Left forelimb (tissue), 1 donor: ENCODE data around the gene CAP2.
A peak's percentile ranks its signal among the peaks of the same experiment; 100 is the strongest.
"Not testable (repeated sequence)": the region's sequence is repeated elsewhere in the genome, so short reads cannot be mapped to it uniquely, and the experiment has no call there.

Experiments used
- DNase-seq: peaks from one replicate; pipeline ENCODE4 v3.0.0-alpha.2; 2018; ENCODE audit warnings: low spot score

The CAP2 gene

DNA sequence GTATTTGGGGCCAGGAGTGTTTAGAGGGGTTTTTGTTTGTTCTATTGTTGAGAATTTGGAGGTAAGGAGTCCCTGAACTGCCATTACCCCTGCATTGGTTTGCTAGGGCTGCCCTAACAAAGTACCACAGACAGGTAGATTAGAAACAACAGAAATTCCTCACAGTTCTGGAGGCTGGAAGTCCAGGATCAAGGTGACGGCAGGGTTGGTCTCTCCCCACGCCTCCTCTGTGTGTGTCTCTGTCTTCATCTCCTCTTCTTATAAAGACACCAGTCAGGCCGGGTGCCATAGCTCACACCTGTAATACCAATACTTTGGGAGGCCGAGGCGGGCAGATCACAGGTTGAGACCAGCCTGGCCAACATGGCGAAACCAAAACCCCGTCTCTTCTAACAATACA lies 109.7 kb downstream of the CAP2 start:
- no peak for DNase-seq

DNA sequence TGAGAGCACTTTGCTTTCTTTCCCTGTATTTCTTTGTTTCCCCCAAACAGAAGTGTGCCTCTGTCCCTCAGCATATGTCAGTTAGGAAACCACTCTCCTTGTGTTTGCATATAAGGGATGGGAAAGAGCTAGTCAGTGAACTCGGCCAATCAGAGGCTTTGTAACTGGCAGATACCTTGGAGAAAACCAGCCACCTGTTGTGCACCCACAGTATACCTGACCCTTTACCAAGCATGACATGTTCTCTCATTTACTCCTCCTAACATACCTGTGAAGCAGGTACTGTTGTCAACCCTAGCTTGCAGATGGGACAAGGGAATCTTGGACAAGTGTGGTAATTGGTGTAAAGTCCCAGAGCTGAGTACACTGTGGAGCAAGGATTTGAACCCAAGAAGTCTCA lies 110.6 kb downstream of the CAP2 start:
- no peak for DNase-seq

DNA sequence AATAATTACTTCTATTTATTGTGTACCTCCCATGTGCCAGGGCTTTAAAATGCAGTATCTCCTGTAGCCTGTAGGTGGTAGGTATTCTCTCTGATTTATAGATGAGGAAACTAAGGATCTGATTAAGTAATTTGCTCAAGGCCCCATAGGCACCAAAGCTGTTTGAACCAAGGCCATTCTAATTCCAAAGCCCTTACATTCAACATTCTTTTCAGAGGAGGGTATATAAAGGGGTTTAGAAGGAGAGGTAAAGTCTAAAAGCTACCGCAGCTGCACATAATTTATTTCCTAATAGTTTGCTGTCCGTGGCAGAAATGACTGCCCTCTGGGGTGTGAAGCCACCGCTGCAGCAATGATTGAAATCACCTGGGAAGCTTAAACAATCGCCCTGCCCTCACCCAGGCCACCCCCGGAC lies 111.7 kb downstream of the CAP2 start:
- no peak for DNase-seq

DNA sequence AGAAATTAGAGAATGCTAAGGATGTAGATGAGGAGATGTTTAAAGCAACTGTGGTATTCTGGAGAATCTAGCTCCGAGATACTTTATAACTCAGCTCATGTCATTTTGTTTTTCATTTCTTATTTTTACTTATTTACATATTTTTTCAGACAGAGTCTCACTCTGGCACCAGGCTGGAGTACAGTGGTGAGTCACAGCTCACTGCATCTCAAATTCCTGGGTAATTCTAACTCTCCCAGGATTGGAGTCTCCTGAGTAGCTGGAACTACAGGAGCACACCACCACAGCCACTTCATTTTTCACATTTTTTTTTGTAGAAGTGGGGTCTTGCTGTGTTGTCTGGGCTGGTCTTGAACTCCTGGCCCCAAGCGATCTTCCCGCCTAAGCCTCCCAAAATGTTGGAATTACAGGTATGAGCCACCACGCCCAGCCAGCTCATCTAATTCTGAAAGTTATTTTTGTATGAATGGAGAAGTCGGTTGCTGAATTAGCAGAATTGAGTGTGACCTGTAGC lies 112.4 kb downstream of the CAP2 start:
- no peak for DNase-seq

DNA sequence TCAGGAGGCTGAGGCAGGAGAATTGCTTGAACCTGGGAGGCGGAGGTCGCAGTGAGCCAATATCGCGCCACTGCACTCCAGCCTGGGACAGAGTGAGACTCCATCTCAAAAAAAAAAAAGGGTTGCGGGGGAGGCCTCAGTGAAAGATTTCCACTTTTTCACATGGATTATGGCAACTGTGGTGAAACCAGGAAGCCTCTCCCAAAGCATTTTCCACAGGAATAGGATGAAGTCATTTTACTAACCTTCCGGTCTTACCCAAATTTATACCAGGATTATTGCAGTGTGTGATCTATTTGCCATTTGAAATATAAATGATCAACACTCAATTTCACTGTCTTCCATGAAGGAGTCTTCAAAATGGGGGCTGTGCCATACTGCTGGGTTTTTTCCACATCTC lies 113.1 kb downstream of the CAP2 start:
- no peak for DNase-seq

DNA sequence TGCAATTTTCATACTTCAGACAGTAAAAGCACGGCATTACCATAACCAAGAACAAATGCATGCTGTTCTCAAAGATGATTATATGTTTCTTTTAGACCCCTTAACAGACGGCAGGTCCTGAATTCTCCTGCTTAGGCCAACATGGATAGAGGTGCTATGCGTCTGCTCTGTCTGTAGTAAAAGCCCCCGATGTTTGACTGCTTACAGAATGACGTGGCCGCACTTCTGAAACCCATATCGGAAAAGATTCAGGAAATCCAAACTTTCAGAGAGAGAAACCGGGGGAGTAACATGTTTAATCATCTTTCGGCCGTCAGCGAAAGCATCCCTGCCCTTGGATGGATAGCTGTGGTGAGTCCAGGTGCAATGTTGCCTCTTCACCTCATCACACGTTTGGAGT lies 113.6 kb downstream of the CAP2 start:
- DNase-seq, result no peak

DNA sequence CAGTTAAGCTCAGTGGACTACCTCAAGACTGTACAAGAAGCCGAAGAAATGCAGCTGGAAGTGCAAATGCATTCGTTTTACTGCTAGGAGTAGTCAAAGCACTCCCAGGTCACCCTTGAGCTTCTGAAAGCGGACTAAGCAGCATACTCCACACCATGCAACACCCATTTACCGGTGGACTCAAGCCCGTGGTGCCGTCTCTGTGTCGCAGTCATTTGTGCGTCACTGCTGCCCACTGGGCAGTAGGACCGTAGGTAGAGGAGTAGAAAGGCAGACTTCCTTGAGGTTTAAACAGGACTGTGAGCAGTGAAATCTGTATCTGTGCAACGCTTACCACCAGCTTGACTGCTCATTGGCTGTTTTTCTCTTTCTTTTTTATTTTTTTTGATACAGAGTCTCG lies 117.7 kb downstream of the CAP2 start:
- DNase-seq, result no peak

DNA sequence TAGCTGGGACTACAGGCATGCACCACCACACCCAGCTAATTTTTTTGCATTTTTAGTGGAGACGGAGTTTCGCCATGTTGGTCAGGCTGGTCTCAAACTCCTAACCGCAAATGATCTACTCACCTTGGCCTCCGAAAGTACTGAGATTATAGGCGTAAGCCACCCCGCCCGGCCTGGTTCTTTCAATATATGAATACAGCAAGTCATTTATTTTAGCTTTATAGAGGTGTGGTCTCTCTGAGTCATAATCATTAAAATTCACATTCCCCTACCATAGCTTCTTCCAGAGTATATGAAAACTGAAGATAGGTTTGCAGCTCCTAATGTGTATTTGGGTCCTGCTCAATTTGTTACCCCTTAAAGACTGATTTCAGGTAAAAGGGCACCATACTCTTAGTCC lies 118.2 kb downstream of the CAP2 start:
- no peak for DNase-seq

DNA sequence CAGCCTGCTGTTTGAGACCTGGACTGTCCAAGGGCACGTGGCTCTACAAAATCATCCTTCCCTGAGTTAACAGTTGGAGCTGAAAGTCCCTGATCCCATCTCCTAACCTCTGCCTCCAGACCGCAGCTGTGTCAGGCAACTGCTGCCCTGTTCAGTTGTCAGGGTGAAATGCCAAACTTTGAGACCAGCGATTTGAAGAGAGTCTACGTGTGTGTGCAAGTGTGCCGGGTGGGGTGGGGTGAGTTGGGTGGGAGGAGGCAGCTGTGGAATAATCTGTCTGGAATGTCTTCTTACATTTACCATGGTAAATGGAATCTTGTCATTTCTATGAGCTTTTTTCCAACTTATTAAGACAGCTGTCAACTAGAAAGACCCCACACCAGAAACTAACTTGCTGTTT lies 125.7 kb downstream of the CAP2 start:
- peak; percentile 68 for DNase-seq

DNA sequence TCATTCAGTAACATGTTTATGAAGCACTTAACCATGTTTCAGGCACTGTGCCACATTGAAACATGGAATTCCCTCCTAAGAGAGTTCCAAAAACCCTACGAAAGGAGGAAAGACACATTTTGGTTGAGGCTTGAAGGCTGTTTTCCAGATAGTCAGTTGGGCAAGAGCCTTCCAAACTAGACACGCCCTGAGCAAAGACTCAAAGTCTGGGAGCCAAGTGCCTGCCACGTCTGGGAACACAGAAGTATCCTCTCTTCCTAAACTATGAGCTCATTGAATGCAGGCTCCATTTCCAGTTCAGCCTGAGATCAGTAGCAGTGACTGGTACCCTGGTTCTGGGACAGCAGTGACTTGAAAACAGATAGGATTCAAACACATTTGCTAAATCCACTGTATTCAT lies 132.2 kb downstream of the CAP2 start:
- DNase-seq, result no peak

DNA sequence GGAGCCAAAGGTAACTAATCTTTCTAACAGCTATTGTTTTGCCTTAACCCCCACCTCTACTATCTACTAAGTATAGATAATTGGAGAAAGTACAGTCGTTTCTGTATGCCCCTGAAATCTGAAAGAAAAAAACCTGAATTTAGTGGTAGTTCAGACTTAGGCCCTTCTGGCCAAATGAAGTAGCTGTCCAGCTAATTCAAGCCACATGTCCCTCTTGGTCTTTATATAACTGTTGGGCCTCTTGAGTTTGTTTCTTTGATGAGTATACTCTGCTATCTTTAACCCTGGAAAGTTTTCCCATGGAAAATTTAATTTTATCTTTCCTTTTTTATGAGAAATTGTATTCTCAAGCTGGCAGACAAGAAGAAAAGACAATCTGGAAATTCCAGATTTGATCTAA lies 133.7 kb downstream of the CAP2 start:
- DNase-seq, result no peak

DNA sequence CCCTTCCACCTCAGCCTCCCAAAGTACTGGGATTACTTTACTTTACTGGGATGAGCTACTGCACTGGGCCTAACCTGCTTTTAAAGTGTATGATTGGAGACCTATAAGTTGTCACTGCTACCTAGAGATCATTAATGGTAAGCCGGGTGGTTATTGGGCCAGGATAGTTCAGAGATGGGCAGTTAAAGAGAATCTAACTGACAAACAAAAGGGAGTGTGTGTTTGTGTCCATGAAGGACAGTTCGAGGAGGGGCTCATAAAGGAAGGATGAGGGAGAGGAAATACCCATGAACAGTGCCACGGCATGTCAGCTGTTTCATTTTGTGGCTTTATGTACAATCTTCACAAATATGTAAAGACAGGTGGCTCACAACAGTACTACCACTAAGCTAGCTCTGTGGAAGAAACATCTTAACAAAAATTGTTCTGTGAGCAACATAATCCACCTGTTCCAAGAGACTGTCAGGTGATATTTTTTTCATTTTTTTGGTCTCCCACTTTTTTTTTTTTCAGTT lies 137.0 kb downstream of the CAP2 start:
- DNase-seq, result no peak

DNA sequence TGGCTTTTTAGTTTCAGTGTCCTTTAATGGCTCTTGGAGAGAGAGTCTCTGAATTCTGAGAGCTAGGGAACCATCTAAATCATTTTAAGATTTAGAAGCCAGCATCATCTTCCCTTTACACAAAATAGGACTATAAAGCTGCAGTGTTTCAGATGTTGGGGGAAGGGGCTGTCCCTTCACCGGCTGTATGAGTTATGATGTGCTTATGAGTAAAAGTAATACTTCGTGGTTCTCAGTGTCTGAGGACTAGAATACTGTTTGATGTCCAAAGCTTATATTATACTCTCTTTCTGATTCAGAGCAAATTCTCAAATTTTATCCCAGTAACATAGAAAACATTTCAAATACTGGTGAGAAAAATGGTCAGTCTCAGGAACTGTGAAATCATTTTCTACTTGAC lies 143.2 kb downstream of the CAP2 start:
- no peak for DNase-seq

DNA sequence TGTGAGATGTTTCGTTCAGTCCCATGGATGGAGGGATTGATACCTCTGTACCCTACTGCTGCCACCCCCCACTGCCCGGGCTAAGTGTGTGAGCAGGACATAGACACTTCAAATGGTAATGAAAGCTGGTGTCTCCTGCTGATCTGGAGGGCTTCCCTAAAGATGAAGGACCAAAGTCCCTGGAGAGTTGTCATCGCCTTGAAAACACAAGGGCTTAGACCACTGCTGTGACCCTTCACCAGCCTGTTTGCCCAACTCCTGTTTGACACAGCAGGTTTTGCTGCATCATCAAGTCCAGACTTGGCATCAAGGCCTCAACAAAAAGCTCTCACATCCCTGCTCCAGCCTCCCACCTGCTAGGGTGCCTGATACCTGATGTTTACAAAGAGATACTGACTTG lies 148.8 kb downstream of the CAP2 start:
- no peak for DNase-seq

DNA sequence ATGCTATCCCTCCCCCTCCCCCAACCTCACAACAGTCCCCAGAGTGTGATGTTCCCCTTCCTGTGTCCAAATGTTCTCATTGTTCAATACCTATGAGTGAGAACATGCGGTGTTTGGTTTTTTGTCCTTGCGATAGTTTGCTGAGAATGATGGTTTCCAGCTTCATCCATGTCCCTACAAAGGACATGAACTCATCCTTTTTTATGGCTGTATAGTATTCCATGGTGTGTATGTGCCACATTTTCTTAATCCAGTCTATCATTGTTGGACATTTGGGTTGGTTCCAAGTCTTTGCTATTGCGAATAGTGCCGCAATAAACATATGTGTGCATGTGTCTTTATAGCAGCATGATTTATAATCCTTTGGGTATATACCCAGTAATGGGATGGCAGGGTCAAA lies 152.3 kb downstream of the CAP2 start:
- not testable (repeated sequence) for DNase-seq

DNA sequence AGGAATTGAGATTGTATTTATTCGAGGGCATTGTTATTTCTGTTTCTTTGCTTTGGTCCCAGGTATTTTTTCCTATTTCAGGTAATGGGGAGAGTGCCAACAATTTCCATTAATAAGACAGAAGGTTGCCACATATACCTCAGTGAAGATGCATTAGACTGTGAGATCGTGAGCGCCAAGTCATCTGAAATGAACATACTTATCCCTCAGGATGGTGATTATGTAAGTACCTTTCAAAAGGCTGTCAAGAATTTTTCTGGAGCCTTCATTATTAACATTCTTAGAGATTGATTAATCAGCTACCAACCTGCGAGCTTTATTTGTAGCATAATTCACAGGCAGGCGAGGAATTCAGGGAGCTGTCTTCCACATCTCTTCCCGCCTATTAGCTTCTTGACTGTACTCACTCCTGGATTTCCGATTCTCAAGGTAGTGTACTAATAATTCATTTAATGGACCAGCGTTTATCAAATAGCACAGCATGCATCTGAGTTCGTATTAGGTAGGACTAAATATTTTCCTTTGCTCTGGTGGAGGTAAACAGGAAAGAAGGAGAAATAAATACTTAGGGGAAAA lies 158.1 kb downstream of the CAP2 start:
- no peak for DNase-seq

DNA sequence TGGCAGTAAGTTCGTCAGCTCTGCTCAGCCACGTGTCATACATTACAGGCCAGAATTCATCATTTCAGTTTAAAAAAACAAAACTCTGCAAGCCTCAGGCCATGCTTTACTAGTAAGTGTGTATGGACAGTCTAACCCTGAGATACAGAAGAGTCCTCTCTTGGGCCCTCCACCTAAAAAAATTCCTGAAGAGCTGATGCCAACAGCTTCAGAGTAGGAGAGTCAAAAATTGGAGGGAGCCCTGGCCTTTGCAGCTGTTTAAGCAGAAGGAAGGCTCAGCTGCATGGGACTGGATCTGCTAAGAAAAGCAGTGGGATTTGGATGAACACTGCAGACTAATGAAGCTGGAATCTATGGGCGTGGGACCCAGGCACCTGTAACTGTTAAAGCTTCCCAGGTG lies 159.5 kb downstream of the CAP2 start:
- DNase-seq, result no peak

DNA sequence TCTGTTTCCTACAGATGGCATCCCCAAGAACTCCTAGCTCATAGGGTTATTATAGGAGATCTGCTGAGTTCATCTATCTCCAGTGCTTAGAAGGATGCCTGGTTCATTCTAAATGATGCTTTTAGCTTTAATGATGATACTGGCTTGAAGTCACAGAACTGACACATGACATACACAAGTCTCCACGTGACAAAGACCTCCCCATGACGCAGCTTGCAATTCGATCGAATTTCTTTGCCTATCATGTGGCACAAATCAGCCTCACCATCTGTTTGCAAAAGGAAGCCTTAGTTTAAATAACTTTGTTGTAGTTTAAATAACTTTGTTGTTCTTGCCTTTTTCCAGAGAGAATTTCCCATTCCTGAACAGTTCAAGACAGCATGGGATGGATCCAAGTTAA lies 162.6 kb downstream of the CAP2 start:
- no peak for DNase-seq

DNA sequence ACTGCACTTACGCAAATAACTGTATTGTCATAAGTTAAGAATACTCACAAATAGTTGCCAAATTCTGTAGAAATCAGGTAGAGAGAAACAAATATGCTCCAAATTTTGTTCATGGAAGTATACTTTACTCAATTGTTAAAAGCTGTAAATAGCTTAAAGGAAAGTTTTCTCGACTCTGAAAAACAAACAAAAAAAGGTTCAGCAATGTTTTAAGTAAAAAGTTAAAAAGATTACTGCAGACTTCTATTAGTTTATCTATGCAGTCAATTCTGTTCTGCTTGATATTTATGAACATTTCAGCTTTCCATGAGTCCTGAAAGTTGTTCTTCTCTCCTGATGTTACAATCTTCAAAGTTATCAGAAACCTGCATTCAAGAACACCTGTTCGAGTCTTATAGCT lies 169.2 kb downstream of the CAP2 start:
- DNase-seq, result no peak

DNA sequence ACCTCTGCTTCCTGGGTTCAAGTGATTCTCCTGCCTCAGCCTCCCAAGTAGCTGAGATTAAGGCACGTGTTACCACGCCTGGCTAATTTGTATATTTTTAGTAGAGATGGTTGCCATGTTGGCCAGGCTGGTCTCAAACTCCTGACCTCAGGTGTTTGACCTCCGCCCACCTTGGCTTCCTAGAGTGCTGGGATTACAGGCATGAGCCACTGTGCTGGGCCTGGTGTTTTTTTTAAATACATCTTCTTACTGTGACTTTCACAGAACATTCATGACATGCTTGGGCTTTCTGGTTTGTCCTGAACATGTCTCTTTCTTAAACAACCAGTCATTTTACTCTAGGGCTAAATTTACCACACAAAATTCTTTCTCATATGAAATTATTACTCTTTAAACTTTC lies 172.0 kb downstream of the CAP2 start:
- no peak for DNase-seq

DNA sequence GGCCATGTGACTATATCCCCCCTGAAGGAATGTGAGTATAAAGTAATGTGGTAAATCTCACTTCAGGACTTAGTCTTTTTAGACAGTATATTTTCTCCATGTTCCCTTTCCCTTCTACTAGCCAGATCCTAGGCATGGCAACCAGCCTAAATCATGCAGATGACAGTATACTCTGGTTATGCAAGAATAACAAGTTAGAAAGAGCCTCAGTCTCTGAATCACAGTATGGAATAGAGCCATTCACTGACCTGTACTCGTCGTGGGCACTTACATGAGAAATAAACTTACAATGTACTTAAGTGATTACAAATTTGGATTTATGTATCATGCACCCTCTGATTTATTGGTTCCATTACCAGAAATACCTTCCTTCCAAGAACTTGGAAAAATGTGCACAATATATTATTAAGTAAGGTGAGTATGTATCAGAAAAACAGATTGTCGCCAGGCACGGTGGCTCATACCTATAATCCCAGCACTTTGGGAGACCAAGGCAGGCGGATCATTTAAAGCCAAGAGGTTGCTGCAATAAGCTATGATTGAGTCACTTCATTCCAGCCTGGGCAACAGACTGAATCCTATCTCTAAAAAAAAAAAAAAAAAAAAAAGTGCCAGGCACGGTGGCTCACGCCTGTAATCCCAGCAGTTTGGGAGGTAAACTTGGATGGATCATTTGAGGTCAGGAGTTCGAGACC lies 181.6 kb downstream of the CAP2 start:
- no peak for DNase-seq

DNA sequence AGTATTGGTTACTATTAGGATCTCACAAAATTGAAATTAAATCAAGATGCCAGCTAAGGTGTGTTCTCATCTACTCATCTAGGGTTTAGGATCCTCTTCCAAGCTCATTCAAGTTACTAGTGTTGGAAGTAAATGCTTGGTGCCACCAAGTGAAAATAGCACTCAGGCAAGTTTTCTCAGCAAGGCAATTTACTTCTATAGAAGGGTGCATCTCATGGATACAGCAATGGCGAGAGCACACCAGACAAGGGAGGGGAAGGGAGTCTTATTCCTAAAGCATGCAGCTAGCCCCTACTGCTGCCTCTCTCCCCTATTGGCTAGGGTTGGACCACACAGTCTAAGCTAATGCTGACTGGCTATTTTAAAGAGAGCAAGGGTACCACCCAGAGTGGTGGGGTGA lies 183.7 kb downstream of the CAP2 start:
- no peak for DNase-seq

DNA sequence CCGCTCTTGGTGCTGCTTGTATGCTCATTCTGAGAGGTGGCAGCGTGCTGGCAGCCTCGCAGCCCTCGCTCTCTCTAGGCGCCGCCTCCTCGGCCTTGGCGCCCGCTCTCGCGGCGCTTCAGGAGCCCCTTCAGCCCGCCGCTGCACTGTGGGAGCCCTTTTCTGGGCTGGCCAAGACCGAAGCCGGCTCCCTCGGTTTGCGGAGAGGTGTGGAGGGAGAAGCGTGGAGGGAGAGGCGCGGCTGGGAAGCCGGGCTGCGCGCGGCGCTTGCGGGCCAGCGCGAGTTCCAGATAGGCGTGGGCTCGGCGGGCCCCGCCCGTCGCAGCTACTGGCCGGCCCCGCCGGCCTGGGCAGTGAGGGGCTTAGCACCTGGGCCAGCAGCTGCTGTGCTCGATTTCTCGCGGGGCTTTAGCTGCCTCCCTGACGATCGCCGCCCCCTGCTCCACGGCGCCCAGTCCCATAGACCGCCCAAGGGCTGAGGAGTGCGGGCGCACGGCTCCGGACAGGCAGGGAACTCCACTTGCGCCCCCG lies 187.2 kb downstream of the CAP2 start:
- peak; percentile 81 for DNase-seq

DNA sequence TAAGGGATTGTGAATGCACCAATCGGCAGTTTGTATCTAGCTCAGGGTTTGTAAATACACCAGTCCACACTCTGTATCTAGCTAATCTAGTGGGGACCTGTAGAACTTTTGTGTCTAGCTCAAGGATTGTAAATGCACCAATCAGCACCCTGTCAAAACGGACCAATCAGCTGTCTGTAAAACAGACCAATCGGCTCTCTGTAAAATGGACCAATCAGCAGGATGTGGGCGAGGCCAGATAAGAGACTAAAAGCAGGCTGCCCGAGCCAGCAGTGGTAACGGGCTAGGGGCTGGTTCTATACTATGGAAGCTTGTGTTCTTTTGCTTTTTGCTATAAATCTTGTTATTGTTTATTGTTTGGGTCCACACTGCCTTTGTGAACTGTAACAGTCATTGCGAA lies 187.9 kb downstream of the CAP2 start:
- DNase-seq, result not testable (repeated sequence)
